Hepatocyte (in vitro differentiated cells): ENCODE results near the gene CTCFL.

ENCODE experiments used
- CTCF ChIP-seq: fragments of 200-600 bp; sonication (generic); IDR thresholded peaks from 2 replicates; pipeline ENCODE4 v1.5.1; 2016; ENCODE audit warnings: antibody characterized with exemption, mild to moderate bottlenecking; ENCODE audit not compliant: poor library complexity
- EZH2 ChIP-seq: fragments of 200-600 bp; sonication (generic); IDR thresholded peaks from 2 replicates; pipeline ENCODE4 v1.6.1; 2016; ENCODE audit warnings: antibody characterized with exemption, mild to moderate bottlenecking, borderline replicate concordance

GRCh38 chr20:57525328-57526086 is 567 bp upstream of the CTCFL start:
- no peak for TF ChIP-seq CTCF
- no peak for TF ChIP-seq EZH2
